Ovary (tissue), 9 donors: Measurements from ENCODE around the gene CPA4. TPM values are rescaled to one million over a fixed set of nuclear protein-coding genes. Genes with fewer than 3 reads are reported as not detected.

Experiments used
- DNase-seq, 5 donors: peaks; one replicate each; pipeline ENCODE4 v3.0.0-alpha.2; 2019 to 2020
- H3K27ac ChIP-seq, 2 donors: fragments of 200-600 bp; one replicate each; pipeline versions ENCODE4 v1.5.1 to v1.8.0; 2019 to 2022
- H3K27me3 ChIP-seq: fragments of 200-600 bp; one replicate; pipeline ENCODE4 v1.8.0; 2022
- H3K36me3 ChIP-seq: fragments of 200-600 bp; sonication (generic); one replicate; pipeline ENCODE4 v1.5.1; 2019
- H3K4me1 ChIP-seq: one replicate; pipeline ENCODE4 v1.8.1; 2013; ENCODE audit warnings: mild to moderate bottlenecking, moderate library complexity; ENCODE audit not compliant: insufficient read depth
- H3K4me3 ChIP-seq: fragments of 200-600 bp; sonication (generic); one replicate; pipeline ENCODE4 v1.5.1; 2017
- H3K9me3 ChIP-seq, 2 donors: fragments of 200-600 bp in 1 of 2; sonication (generic) in 1 of 2; one replicate each; pipeline versions ENCODE4 v1.5.1 to v1.8.1; 2013 to 2019; ENCODE audit warnings: mild to moderate bottlenecking in 1 of 2, moderate library complexity in 1 of 2
- EP300 ChIP-seq: sonication (generic); formaldehyde crosslinking; IDR thresholded peaks from one replicate; pipeline ENCODE4 v1.6.1; 2017; ENCODE audit warnings: antibody characterized with exemption
- POLR2A ChIP-seq: fragments of 450-650 bp; IDR thresholded peaks from one replicate; pipeline ENCODE4 v1.6.1; 2017; ENCODE audit warnings: antibody characterized with exemption, mild to moderate bottlenecking, moderate library complexity
- WGBS, 3 donors: extraction: QIAGEN DNeasy Blood & Tissue Kit in 1 of 3; methylation state at CpG; one replicate each; pipeline versions ENCODE4 v1.1.5 to v1.1.7; 2013 to 2017; 5-methylcytosine and 5-hydroxymethylcytosine counted together
- intact Hi-C, 4 donors: fragments of 100-400 bp; cut with DNase I; formaldehyde crosslinking; loops; one replicate each; pipeline versions ENCODE4 v1.11.0 to v1.15.1; 2022 to 2023
- polyA plus RNA-seq, 2 donors: library from polyadenylated mRNA; stranded (reverse); fragments of 200-250 nt in 1 of 2; fragments of 350-450 nt in 1 of 2; fragmentation: Illumina TruSeq in 1 of 2; extraction: RNeasy Lipid Tissue Mini Kit (QIAGEN cat#74804) in 1 of 2; gene quantifications; one replicate each; pipeline ENCODE4 v1.2.3, GENCODE V29; 2013 to 2014
- total RNA-seq, 7 donors: library from RNA; depleted of rRNA in 2 of 7; stranded (reverse); fragments of >200 nt in 2 of 7; fragmentation: NEBNext Ultra II Directional in 3 of 7; extraction: Animal tissue kit (Norgen Biotek cat#: 25700) in 3 of 7; gene quantifications; one replicate each; pipeline versions ENCODE4 v1.1.0 to v1.2.4, GENCODE V29; 2016 to 2023
- TF ChIP-seq, protein P1 (sequence below), 3 donors: fragments of 450-650 bp in 2 of 3; fragments of 200-600 bp in 1 of 3; IDR thresholded peaks; one replicate each; pipeline versions ENCODE4 v1.5.1 to v1.8.0; 2016 to 2022; ENCODE audit warnings: antibody characterized with exemption in 3 of 3, mild to moderate bottlenecking in 1 of 3
- donor health status: DM: no; HTN: no; CAD: no; lungs with moderate emphysema.
- donor health status: DM: no; HTN: no; CAD: no.
- donor health status: Bipolar disorder and iron deficiency.
- donor health status: DM: yes; HTN: yes; CAD: no.
- donor health status: DM: no; HTN: no; CAD: no.
- donor health status: DM: yes; HTN: yes; CAD: no.

The CPA4 gene
- total and polyA plus RNA-seq, 9 donors: 0.13 to 1.7 (median 0.33) TPM; not detected in 3

DNA sequence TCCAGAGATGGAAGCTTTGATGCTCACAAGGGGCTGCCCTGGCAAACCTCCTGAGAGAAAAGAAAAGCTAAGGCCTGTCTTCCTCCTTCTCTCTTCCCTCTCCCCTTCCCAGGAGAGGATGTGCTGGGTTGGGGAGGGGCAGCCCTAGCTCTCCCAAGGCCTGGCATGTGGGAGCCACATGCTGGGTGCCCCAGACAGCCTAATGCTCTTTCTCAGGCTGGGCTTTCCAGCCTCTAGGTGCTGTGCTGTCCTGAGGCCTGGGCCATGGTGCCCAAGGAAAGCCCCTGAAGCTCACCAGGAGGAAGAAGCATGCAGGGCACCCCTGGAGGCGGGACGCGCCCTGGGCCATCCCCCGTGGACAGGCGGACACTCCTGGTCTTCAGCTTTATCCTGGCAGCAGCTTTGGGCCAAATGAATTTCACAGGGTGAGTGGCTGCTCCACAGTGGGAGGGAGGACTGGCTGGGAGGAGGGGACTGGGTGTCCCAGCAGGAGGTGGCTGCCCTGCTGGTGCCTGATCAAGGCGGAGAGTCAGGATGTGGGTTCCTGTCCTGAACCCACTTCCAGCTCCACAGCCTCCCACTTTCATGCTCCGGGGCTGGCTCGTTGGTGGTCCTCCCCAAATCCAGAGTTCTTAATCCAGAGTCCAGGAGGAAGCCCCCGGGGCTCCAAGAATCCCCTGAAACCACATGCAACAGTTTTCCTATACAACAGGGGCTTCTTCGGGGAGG, 53.4 kb downstream of the CPA4 start:
- Histone ChIP-seq H3K27me3 (no peaks in the 10 kb centered on the region), H3K4me1 (peaks cover under 1% of the 10 kb centered on the region), H3K36me3 (no peaks in the 10 kb centered on the region), H3K4me3 (no peak overlapping the region), H3K27ac (no peak overlapping the region), H3K9me3 (no peaks in the 10 kb centered on the region)
- TF ChIP-seq, protein P1, sequence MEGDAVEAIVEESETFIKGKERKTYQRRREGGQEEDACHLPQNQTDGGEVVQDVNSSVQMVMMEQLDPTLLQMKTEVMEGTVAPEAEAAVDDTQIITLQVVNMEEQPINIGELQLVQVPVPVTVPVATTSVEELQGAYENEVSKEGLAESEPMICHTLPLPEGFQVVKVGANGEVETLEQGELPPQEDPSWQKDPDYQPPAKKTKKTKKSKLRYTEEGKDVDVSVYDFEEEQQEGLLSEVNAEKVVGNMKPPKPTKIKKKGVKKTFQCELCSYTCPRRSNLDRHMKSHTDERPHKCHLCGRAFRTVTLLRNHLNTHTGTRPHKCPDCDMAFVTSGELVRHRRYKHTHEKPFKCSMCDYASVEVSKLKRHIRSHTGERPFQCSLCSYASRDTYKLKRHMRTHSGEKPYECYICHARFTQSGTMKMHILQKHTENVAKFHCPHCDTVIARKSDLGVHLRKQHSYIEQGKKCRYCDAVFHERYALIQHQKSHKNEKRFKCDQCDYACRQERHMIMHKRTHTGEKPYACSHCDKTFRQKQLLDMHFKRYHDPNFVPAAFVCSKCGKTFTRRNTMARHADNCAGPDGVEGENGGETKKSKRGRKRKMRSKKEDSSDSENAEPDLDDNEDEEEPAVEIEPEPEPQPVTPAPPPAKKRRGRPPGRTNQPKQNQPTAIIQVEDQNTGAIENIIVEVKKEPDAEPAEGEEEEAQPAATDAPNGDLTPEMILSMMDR (IDR thresholded peaks at IDR 0.05): no peak
- TF ChIP-seq POLR2A (no peak), EP300 (no peak)
- DNase-seq: no peak
- intact Hi-C loops: no loop called here
- WGBS, 3 donors: 91 to 97% (median 94%) methylated on average over 10 of the region's 10 CpGs

DNA sequence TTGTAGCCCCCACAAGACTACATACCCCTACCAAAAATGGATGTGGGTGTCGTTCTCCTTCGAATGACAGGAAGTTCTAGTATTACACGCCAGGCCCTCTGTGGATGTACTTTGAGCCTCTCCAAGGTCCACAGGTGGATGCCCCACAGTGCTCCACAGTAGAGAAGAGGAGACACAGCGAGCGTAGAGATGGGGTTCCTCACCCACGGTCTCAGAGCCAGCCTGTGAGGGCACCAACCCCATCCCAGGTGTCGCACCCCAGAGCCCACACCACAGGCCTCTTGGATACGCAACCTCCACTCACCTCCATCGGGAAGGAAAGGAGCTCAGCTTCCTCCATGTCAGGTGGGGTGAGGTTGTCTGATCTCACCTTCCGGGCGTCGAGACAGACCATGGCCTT, 54.0 kb downstream of the CPA4 start:
- no peak overlapping the region for H3K4me3 ChIP-seq
- H3K27ac ChIP-seq: no peak overlapping the region
- DNase-seq: no peak
- H3K9me3 ChIP-seq: no peaks in the 10 kb centered on the region
- peaks cover 5% of the 10 kb centered on the region for H3K4me1 ChIP-seq
- 86 to 88% (median 87%) methylated on average over 12 of the region's 12 CpGs for WGBS, 3 donors
- TF ChIP-seq POLR2A (no peak), EP300 (no peak)
- TF ChIP-seq, protein P1 (IDR thresholded peaks at IDR 0.05): no peak
- no peaks in the 10 kb centered on the region for H3K27me3 ChIP-seq
- no peaks in the 10 kb centered on the region for H3K36me3 ChIP-seq
- intact Hi-C loops: no loop called here

DNA sequence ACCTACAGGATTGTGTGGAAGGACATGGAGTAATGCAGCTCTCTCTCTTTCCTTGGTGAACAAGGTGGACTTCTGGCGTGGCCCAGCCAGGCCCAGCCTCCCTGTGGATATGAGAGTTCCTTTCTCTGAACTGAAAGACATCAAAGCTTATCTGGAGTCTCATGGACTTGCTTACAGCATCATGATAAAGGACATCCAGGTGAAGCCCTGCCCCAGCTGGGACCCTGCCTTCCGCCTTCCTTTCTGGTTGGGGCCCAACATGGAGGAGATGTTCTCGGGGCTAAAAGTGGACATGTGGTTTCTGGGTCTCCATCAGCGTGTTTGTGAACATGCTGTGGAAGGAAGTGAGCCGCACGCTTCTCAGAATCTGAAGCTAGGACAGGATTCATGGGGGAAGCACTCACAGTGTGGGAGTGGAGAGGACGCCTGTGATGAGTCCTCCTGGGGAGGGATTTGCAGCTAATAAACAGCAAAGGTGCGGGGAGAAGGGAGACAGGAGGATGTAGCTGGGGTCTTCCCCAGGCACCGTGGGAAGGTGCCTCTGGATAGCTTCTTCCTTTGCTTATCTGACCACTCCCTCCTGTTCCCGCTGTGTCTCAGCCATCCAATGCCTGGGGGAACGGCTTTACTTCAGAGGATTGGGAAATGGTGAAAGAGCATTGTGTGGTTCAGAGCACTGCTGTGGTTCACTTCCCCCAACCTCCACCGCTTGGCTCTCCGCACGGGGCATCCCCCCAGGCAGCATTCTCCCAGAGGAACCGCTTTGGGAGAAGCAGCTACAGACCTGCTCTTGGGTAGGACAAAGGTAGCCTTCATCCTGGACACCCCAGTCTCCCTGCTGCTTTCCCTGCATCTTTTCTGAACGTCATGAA, 57.2 kb downstream of the CPA4 start:
- intact Hi-C loops: loop anchor here in 1 of 4 donors (10.0 kb wide), 1 partner anchor 75 kb away; no protein-coding TSS in a partner anchor
- DNase-seq: no peak

More for the DNA sequence above, 57.2 kb downstream of the CPA4 start:
- Histone ChIP-seq H3K27me3 (no peaks in the 10 kb centered on the region), H3K4me1 (peaks cover 15% of the 10 kb centered on the region), H3K4me3 (no peak overlapping the region), H3K27ac (peak overlapping the region in 1 of 2 donors; percentile 30), H3K9me3 (no peaks in the 10 kb centered on the region), H3K36me3 (no peaks in the 10 kb centered on the region)
- 78 to 83% (median 82%) methylated on average over 16 of the region's 16 CpGs for WGBS, 3 donors
- TF ChIP-seq POLR2A (no peak), EP300 (no peak)
- TF ChIP-seq, protein P1 (IDR thresholded peaks at IDR 0.05): no peak
